IPS DF 6.9 (cell line): ENCODE measurements around the gene ALDH16A1.
A peak's percentile ranks its signal among the peaks of the same experiment; 100 is the strongest.

Experiments
- DNase-seq: peaks from one replicate; pipeline ENCODE4 v3.0.0-alpha.2; 2013; ENCODE audit warnings: low read depth, low spot score
- H3K27ac ChIP-seq: one replicate; pipeline ENCODE4 v1.5.1; 2013; ENCODE audit warnings: low read length, control low read depth
- H3K27me3 ChIP-seq: 2 replicates; pipeline ENCODE4 v1.6.1; 2013; ENCODE audit warnings: mild to moderate bottlenecking, low read length; ENCODE audit not compliant: control insufficient read depth, insufficient read depth
- H3K36me3 ChIP-seq: 2 replicates; pipeline ENCODE4 v1.6.1; 2013; ENCODE audit warnings: low read length; ENCODE audit not compliant: control insufficient read depth, insufficient read depth
- H3K4me1 ChIP-seq: 2 replicates; pipeline ENCODE4 v1.6.1; 2013; ENCODE audit warnings: low read length; ENCODE audit not compliant: control insufficient read depth, insufficient read depth
- H3K4me3 ChIP-seq: 2 replicates; pipeline ENCODE4 v1.5.1; 2013; ENCODE audit warnings: mild to moderate bottlenecking, low read length
- H3K9me3 ChIP-seq: 2 replicates; pipeline ENCODE4 v1.6.1; 2013; ENCODE audit warnings: low read length, inconsistent platforms; ENCODE audit not compliant: control insufficient read depth, insufficient read depth
- WGBS: extraction: QIAGEN DNeasy Blood & Tissue Kit; methylation state at CpG from one replicate; pipeline ENCODE4 v1.1.7; 2013; ENCODE audit warnings: mixed read lengths, missing lambda C conversion rate; ENCODE audit not compliant: insufficient read length, insufficient coverage; 5-methylcytosine and 5-hydroxymethylcytosine counted together

Gene ALDH16A1

DNA sequence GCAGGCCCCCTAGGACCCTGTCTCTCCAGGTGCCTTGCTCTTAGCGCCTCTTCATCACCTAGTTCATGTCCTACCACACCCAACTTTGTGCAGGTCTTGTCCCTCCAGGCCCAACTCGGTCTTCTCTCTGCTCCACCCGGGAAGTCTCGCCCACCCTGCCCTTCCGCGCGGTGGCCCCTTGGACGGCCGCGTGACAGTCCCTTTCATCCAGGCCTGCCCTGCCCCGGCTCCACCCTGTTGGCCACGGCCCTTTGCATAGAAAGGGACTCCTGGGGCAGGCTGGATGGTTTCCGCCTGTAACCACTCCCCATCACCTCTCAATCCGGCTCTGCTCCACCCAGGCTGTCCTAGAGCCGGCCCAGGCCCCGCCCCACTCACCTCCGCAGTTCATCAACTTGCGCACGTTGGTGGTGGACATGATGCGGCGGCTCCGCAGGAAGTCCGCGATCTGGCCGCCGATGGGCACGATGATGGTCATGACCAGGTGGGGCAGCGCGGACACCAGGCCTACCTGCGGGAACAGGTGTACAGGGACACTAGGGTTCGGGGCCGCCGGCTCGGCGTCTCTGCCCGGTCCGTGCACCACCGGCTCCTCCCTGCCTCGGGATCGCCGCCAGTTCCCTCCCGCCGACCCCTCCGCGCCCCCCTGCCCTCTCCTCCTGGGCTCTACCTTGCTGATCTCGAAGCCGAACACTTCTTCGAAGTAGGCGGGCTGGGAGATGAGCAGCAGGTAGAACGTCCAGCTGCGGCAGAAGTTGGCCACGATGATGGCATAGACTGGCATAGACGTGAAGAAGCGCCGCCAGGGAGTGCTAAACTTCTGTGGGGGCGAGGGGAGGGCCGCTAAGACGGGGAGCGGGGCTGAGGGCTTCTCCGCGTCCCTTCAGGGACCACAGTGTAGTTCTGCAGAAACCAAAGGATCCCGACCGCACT, 20.6 kb upstream of the ALDH16A1 start:
- Histone ChIP-seq H3K4me3 (peak overlapping the region; percentile 45; the same call in 1 of the 2 replicates), H3K9me3 (no peaks in the 10 kb centered on the region), H3K27me3 (peaks cover 5% of the 10 kb centered on the region; the same call in 1 of the 2 replicates), H3K27ac (no peak overlapping the region), H3K36me3 (no peaks in the 10 kb centered on the region), H3K4me1 (peaks cover 16% of the 10 kb centered on the region)
- WGBS, result no CpG with 5 or more reads among the region's 63 CpGs
- DNase-seq, result no peak

DNA sequence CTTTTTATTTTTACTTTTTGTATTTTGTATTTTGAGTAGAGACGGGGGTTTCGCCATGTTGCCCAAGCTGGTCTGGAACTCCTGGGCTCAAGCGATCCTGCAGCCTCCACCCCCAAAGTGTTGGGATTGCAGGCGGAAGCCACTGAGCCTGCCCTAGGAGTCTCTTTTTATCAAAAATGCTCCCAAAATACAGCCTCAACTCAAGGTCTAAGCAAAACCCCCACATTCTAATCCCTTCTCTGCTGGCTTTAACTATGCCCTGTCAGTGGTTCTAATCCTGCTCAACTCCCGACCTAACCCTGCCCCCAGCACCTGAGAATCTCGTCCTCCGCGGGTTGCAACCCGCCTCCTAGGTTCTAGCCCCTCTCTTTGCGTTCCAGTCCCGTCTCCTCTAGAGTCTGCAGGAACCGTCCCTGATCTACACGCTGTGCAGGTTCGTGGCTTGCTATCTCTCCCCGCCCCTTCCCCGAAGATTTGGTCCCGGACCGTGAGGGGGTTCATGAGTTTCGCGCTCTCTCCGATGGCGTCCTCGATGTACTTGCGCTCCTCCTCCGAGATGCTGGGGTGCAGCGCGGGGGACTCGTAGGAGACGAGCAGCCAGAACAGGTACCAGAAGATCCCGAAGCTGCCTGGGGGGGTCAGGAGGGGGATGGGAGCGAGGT, 19.7 kb upstream of the ALDH16A1 start:
- no CpG with 5 or more reads among the region's 31 CpGs for WGBS
- Histone ChIP-seq H3K36me3 (no peaks in the 10 kb centered on the region), H3K9me3 (no peaks in the 10 kb centered on the region), H3K4me1 (peaks cover 13% of the 10 kb centered on the region; the same call in 1 of the 2 replicates), H3K27ac (no peak overlapping the region), H3K4me3 (no peak overlapping the region), H3K27me3 (peaks cover 11% of the 10 kb centered on the region; the same call in 1 of the 2 replicates)
- DNase-seq, result no peak

- H3K36me3 ChIP-seq, result no peaks in the 10 kb centered on the region
- WGBS, result no CpG with 5 or more reads among the region's 18 CpGs
- peaks cover 19% of the 10 kb centered on the region; the same call in 1 of the 2 replicates for H3K27me3 ChIP-seq
- H3K27ac ChIP-seq, result no peak overlapping the region
- H3K4me1 ChIP-seq, result peaks cover 13% of the 10 kb centered on the region; the same call in 1 of the 2 replicates
- H3K9me3 ChIP-seq, result no peaks in the 10 kb centered on the region
- DNase-seq, result no peak
- H3K4me3 ChIP-seq, result no peak overlapping the region
Measured at GRCh38 chr19:49434907-49435583, 18.0 kb upstream of the ALDH16A1 start.

DNA sequence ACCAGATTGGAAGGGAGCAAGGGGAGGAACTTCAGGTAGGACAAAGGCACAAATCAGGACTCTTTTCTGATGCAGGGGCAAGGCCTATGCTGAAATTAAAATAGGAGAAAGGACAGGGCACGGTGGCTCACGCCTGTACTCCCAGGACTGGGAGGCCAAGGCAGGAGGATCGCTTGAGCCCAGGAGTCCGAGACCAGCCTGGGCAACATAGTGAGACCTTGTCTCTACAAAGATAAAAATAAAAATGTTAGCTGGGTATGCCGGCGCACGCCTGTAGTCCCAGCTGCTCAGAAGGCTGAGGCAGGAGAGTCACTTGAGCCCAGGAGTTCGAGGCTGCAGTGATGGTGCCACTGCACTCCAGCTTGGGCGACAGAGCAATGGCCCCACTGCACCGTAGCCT, 17.4 kb upstream of the ALDH16A1 start:
- Histone ChIP-seq H3K27me3 (peaks cover 25% of the 10 kb centered on the region; the same call in 1 of the 2 replicates), H3K4me3 (no peak overlapping the region), H3K4me1 (peaks cover 13% of the 10 kb centered on the region; the same call in 1 of the 2 replicates), H3K27ac (no peak overlapping the region), H3K36me3 (no peaks in the 10 kb centered on the region), H3K9me3 (no peaks in the 10 kb centered on the region)
- no CpG with 5 or more reads among the region's 10 CpGs for WGBS
- DNase-seq, result no peak

DNA sequence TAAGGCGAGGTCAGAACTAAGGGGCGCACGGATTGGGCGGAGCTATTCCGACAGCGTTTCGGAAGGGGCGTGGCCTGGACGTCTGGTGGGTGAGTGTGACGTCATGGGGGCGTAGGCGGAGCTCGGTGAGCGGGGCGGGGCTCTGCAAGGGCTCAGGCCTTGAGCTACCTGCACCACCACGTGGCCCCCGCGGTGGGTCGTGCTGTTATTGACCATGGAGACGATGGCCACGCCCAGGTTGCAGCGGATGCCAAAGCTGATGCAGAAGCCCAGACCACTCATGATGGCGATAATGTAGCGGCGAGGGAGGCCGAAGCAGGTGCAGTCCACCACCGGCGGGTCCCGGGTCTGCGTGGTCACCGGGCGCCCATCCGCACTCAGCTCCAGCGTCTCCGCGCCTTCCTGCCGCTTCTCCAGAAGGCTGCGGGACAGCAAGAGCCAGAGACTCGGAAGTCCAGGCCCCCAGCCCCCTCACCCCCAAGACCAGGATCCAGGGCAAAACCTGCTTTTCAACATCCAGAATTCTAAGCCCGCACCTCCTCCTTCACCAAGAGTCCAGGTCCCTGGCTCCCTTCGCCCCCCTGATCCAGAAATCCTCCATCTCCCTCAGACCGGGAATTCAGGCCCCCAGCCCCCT, 16.5 kb upstream of the ALDH16A1 start:
- H3K27ac ChIP-seq, result no peak overlapping the region

DNA sequence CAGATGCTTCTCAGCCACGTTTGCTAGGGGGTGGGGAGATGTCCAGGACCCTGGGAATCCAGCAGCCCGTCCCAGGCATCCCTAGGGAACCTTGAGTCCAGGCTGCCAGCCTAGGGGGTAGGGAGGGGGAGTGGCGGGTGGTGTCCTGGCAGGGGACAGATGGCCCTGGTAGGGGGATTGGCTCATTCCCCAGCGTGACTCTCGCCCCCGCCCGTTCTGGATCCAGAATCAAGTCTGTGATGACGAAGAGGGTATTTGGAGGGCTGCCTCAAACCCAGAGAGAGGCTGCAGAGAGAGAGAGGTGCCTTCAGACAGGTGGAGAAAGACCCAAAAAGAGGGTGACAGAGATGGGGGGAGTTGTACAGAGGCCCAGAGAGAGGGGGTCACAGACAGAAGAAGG, 15.8 kb upstream of the ALDH16A1 start:
- Histone ChIP-seq H3K4me1 (peaks cover 8% of the 10 kb centered on the region; the same call in 1 of the 2 replicates), H3K4me3 (no peak overlapping the region), H3K36me3 (no peaks in the 10 kb centered on the region), H3K27me3 (peaks cover 25% of the 10 kb centered on the region; the same call in 1 of the 2 replicates), H3K9me3 (no peaks in the 10 kb centered on the region), H3K27ac (no peak overlapping the region)
- no peak for DNase-seq
- WGBS, result no CpG with 5 or more reads among the region's 8 CpGs

More for the DNA sequence above, 16.5 kb upstream of the ALDH16A1 start:
- Histone ChIP-seq H3K27me3 (peaks cover 25% of the 10 kb centered on the region; the same call in 1 of the 2 replicates), H3K9me3 (no peaks in the 10 kb centered on the region), H3K4me3 (peak overlapping the region; percentile 5; the same call in 1 of the 2 replicates), H3K4me1 (peaks cover 10% of the 10 kb centered on the region; the same call in 1 of the 2 replicates), H3K36me3 (no peaks in the 10 kb centered on the region)
- WGBS, result no CpG with 5 or more reads among the region's 42 CpGs
- peak; percentile 76 for DNase-seq

- WGBS, result no CpG with 5 or more reads among the region's 6 CpGs
- H3K9me3 ChIP-seq, result no peaks in the 10 kb centered on the region
- peaks cover 8% of the 10 kb centered on the region; the same call in 1 of the 2 replicates for H3K4me1 ChIP-seq
- no peaks in the 10 kb centered on the region for H3K36me3 ChIP-seq
- H3K27ac ChIP-seq, result no peak overlapping the region
- H3K4me3 ChIP-seq, result no peak overlapping the region
- H3K27me3 ChIP-seq, result peaks cover 24% of the 10 kb centered on the region; the same call in 1 of the 2 replicates
- DNase-seq, result no peak
Measured at GRCh38 chr19:49438261-49438660, 14.8 kb upstream of the ALDH16A1 start.

DNA sequence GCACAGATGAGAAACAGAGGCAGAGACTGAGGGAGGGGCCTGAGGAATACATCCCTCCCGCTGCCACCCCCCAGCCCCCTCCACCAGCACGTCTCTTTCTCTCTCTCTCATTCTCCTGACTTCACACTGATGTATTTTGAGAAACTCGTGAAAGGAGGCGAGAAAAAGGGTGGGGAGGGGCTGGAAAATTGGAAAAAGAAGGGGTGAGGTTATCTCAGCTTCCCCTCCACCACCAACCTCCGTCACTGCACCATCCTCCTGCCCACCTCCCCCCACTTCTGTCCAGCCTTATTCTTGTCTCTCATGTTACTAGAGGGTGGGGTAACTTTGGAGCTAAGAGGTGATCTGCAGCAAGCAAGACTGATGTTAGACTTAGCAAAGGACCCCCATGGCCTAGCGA, 13.2 kb upstream of the ALDH16A1 start:
- Histone ChIP-seq H3K27ac (no peak overlapping the region), H3K4me3 (no peak overlapping the region), H3K9me3 (no peaks in the 10 kb centered on the region), H3K4me1 (peaks cover 6% of the 10 kb centered on the region; the same call in 1 of the 2 replicates), H3K36me3 (no peaks in the 10 kb centered on the region), H3K27me3 (peaks cover 22% of the 10 kb centered on the region; the same call in 1 of the 2 replicates)
- no CpG with 5 or more reads among the region's 6 CpGs for WGBS
- DNase-seq, result no peak

- H3K27ac ChIP-seq, result no peak overlapping the region
- H3K9me3 ChIP-seq, result no peaks in the 10 kb centered on the region
- WGBS, result no CpG with 5 or more reads among the region's 19 CpGs
- H3K4me1 ChIP-seq, result peaks cover 6% of the 10 kb centered on the region; the same call in 1 of the 2 replicates
- H3K27me3 ChIP-seq, result peaks cover 22% of the 10 kb centered on the region; the same call in 1 of the 2 replicates
- H3K4me3 ChIP-seq, result peak overlapping the region; percentile 18; the same call in 1 of the 2 replicates
- DNase-seq, result no peak
- no peaks in the 10 kb centered on the region for H3K36me3 ChIP-seq
Measured at GRCh38 chr19:49440439-49441209, 12.4 kb upstream of the ALDH16A1 start.
